ENCODE data around the gene ABCC4. TPM values are rescaled to one million over a fixed set of nuclear protein-coding genes. Genes with fewer than 3 reads are reported as not detected.

Gene ABCC4
- total and polyA plus RNA-seq, 2 of the 13 experiments (the other 11 are each of a cell fraction or from before 2014, with no cell fraction given): 4.2 to 11.3 TPM

DNA sequence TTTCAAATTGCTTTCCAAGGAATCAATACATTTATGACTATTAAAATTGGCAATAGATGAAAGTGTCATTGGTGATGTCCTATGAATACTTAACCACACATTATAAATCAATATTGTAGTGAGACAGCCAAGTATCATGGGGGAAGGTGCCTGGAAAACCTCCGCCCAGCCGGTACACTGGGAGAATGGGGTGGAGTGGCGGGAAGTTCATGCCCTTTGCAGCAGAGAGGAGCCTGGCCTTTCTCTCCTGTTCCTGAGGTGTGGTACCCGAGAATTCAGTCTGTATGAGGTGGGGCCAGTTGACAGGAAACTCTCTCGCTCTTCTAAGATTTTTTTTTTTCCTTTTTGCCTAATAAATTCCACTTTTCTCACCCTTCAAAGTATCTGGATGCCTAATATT lies 25.4 kb upstream of the ABCC4 start (continued):
- TF ChIP-seq HNF4G (IDR thresholded peaks at IDR 0.05; ENCODE audit: borderline replicate concordance, low read depth, low read length): no peak
- TF ChIP-seq HNF4G (CRISPR knock-in tag; IDR thresholded peaks at IDR 0.05; ENCODE audit: borderline replicate concordance, low read depth): no peak
- no peak for TF ChIP-seq FOXO1 (CRISPR knock-in tag; IDR thresholded peaks at IDR 0.05)
- no peak for TF ChIP-seq MAFF (IDR thresholded peaks at IDR 0.05; ENCODE audit: low read depth, low read length)
- no peak for TF ChIP-seq MAF1 (CRISPR knock-in tag; IDR thresholded peaks at IDR 0.05; ENCODE audit: borderline replicate concordance)
- no peak for TF ChIP-seq KDM2A (CRISPR knock-in tag; IDR thresholded peaks at IDR 0.05; ENCODE audit: borderline replicate concordance, low read depth)
- TF ChIP-seq, protein P1, sequence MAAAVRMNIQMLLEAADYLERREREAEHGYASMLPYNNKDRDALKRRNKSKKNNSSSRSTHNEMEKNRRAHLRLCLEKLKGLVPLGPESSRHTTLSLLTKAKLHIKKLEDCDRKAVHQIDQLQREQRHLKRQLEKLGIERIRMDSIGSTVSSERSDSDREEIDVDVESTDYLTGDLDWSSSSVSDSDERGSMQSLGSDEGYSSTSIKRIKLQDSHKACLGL (CRISPR knock-in tag; IDR thresholded peaks at IDR 0.05): no peak
- no peak for TF ChIP-seq ZNF558 (CRISPR knock-in tag; IDR thresholded peaks at IDR 0.05; ENCODE audit: borderline replicate concordance)
- no peak for TF ChIP-seq ZNF124 (CRISPR knock-in tag; IDR thresholded peaks at IDR 0.05)
- TF ChIP-seq ZSCAN31 (CRISPR knock-in tag; IDR thresholded peaks at IDR 0.05; ENCODE audit: low read depth): no peak
- no peak for TF ChIP-seq BRCA1 (CRISPR knock-in tag; IDR thresholded peaks at IDR 0.05)

DNA sequence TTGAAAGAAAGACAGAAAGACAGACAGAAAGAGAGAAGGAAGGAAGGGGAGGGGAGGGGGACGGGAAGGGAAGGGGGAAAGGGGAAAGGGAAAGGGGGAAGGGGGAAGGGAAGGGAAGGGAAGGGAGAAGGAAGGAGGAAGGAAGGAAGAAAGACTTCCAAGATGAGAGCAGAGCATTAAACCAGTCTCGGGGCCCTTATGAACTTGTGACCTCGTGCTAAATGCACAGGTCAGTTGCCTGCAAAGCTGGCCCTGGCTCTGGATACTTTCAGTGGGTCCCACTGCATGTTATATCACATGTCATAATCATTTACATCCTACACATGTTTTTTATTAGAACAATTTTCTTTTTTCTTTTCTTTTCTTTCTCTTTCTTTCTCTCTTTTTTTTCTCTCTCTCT lies 24.2 kb upstream of the ABCC4 start:
- no peaks in the 10 kb centered on the region for H3K9me3 ChIP-seq (ENCODE audit: low read length)
- intact Hi-C loops (cut with micrococcal nuclease; ENCODE audit: unreplicated experiment) (no loop called here), in situ Hi-C loops (cut with HindIII; ENCODE audit: extremely low pct_ligation_motif_present, low pct_unique_long_range_greater_than_20kb) (no loop called here)
- FAIRE-seq (no peak), ATAC-seq (no peak), DNase-seq (ENCODE audit: low spot score) (no peak)
- WGBS (ENCODE audit: low lambda C conversion rate): 15% methylated on average over 3 of the region's 3 CpGs
- TF ChIP-seq ZNF33B (CRISPR knock-in tag; IDR thresholded peaks at IDR 0.05): no peak
- 0 out of 2 replicates have a peak, but pooled peaks have one; percentile 67 for TF ChIP-seq PCBP1 (IDR thresholded peaks at IDR 0.05; ENCODE audit: borderline replicate concordance, low read depth, low read length)
- peak; percentile 96 for TF ChIP-seq HNRNPK (IDR thresholded peaks at IDR 0.05; ENCODE audit: low read depth, low read length, poor library complexity, severe bottlenecking)
- peak; percentile 86 for TF ChIP-seq PCBP2 (optimal IDR thresholded peaks at IDR 0.05; ENCODE audit: low read depth, low read length, poor library complexity, severe bottlenecking)
- no peak overlapping the region for H3K4me2 ChIP-seq (ENCODE audit: low read depth, low read length)
- H3K79me2 ChIP-seq (ENCODE audit: insufficient read depth, low read length): no peaks in the 10 kb centered on the region
- H4K20me1 ChIP-seq (ENCODE audit: insufficient read depth, low read length): no peaks in the 10 kb centered on the region
- no peaks in the 10 kb centered on the region for H3K36me3 ChIP-seq (replicated peaks in 1 of 2; ENCODE audit: control insufficient read depth in 1 of 2, insufficient read depth in 2 of 2, low read length in 2 of 2)
- CTCF ChIA-PET (ENCODE audit: low intra/inter-chr PET ratio, low total read pairs): no interaction called here
- H3K4me3 ChIP-seq (replicated peaks in 1 of 3; ENCODE audit: insufficient read depth in 1 of 3, low read depth in 2 of 3, low read length in 3 of 3): no peak overlapping the region
- no TSS peak for BruUV-seq (replicated peaks)
- POLR2A ChIA-PET: no interaction called here
- no peak overlapping the region for H2AFZ ChIP-seq (ENCODE audit: low read length)
- no peaks in the 10 kb centered on the region for H3K27me3 ChIP-seq (ENCODE audit: control insufficient read depth in 1 of 2, insufficient read depth in 2 of 2, low read length in 2 of 2)
- no peak overlapping the region for H3K27ac ChIP-seq (ENCODE audit: extremely low read length, insufficient read depth, low read length)
- H3K9ac ChIP-seq (ENCODE audit: insufficient read depth, low read depth, low read length): no peak overlapping the region
- H3K4me1 ChIP-seq (ENCODE audit: insufficient read depth, low read length): no peaks in the 10 kb centered on the region

Data from HepG2 (cell line).